Epithelial cell of esophagus (primary cell): Measurements from ENCODE around the gene TTC34.

ENCODE experiments used
- DNase-seq: peaks from one replicate; pipeline ENCODE4 v3.0.0; 2010; ENCODE audit warnings: low read depth
- H3K4me3 ChIP-seq: 2 replicates; pipeline ENCODE4 v1.5.1; 2011; ENCODE audit warnings: mild to moderate bottlenecking, low read length, control low read depth
- CTCF ChIP-seq: IDR thresholded peaks from 2 replicates; pipeline ENCODE4 v1.5.1; 2011; ENCODE audit warnings: low read depth, mild to moderate bottlenecking, low read length, control low read depth, inconsistent platforms; ENCODE audit not compliant: insufficient read depth; ENCODE audit errors: missing control alignments

TTC34 gene

GRCh38 chr1:2817784-2818564 is 16.5 kb upstream of the TTC34 start:
- TF ChIP-seq CTCF = no peak

GRCh38 chr1:2816786-2817185 is 15.3 kb upstream of the TTC34 start:
- no peak overlapping the region for H3K4me3 ChIP-seq
- DNase-seq = no peak
- no peak for TF ChIP-seq CTCF

More at GRCh38 chr1:2817784-2818564, 16.5 kb upstream of the TTC34 start:
- no peak overlapping the region for H3K4me3 ChIP-seq
- DNase-seq = no peak

GRCh38 chr1:2815551-2815950 is 14.1 kb upstream of the TTC34 start:
- TF ChIP-seq CTCF = no peak

GRCh38 chr1:2814511-2815075 is 13.1 kb upstream of the TTC34 start:
- DNase-seq = no peak
- no peak overlapping the region for H3K4me3 ChIP-seq
- no peak for TF ChIP-seq CTCF

More at GRCh38 chr1:2815551-2815950, 14.1 kb upstream of the TTC34 start:
- H3K4me3 ChIP-seq = no peak overlapping the region
- DNase-seq = no peak

- no peak for DNase-seq
- TF ChIP-seq CTCF = no peak
- H3K4me3 ChIP-seq = no peak overlapping the region
Observed at GRCh38 chr1:2812939-2813653, 11.6 kb upstream of the TTC34 start.

GRCh38 chr1:2812136-2812535 is 10.6 kb upstream of the TTC34 start:
- no peak overlapping the region for H3K4me3 ChIP-seq
- DNase-seq = no peak
- no peak for TF ChIP-seq CTCF
